H9 (cell line): ENCODE results near the gene SNTG2. TPM values are rescaled to one million over a fixed set of nuclear protein-coding genes. Genes with fewer than 3 reads are reported as not detected.

Experiments
- DNase-seq: peaks from one replicate; pipeline ENCODE4 v3.0.0-alpha.2; 2017
- H2AFZ ChIP-seq: one replicate; pipeline ENCODE4 v1.6.1; 2013; ENCODE audit warnings: mild to moderate bottlenecking, low read length, control low read depth, moderate library complexity
- H2AK5ac ChIP-seq: 2 replicates; pipeline ENCODE4 v1.6.1; 2013; ENCODE audit warnings: low read length, control low read depth, mixed read lengths; ENCODE audit not compliant: insufficient read length
- H2BK120ac ChIP-seq: one replicate; pipeline ENCODE4 v1.6.1; 2013; ENCODE audit warnings: low read depth, mild to moderate bottlenecking, low read length, control low read depth, inconsistent platforms; ENCODE audit not compliant: poor library complexity, severe bottlenecking
- H2BK12ac ChIP-seq: 2 replicates; pipeline ENCODE4 v1.6.1; 2013; ENCODE audit warnings: low read length, control low read depth, mixed read lengths, low read depth; ENCODE audit not compliant: insufficient read length
- H2BK15ac ChIP-seq: 2 replicates; pipeline ENCODE4 v1.6.1; 2013; ENCODE audit warnings: low read depth, low read length, control low read depth
- H2BK20ac ChIP-seq: one replicate; pipeline ENCODE4 v1.6.1; 2013; ENCODE audit warnings: low read depth, mild to moderate bottlenecking, low read length, control low read depth, inconsistent platforms; ENCODE audit not compliant: poor library complexity, severe bottlenecking
- H2BK5ac ChIP-seq: 2 replicates; pipeline ENCODE4 v1.6.1; 2013; ENCODE audit warnings: low read length, control low read depth, mixed read lengths; ENCODE audit not compliant: insufficient read length
- H3K14ac ChIP-seq: 2 replicates; pipeline ENCODE4 v1.6.1; 2013; ENCODE audit warnings: low read length, control low read depth; ENCODE audit not compliant: insufficient read depth
- H3K18ac ChIP-seq: 2 replicates; pipeline ENCODE4 v1.6.1; 2013; ENCODE audit warnings: low read depth, mild to moderate bottlenecking, mixed read lengths, low read length, control low read depth; ENCODE audit not compliant: insufficient read length
- H3K23ac ChIP-seq: 2 replicates; pipeline ENCODE4 v1.6.1; 2013; ENCODE audit warnings: low read length, control low read depth, mixed read lengths, low read depth; ENCODE audit not compliant: insufficient read length
- H3K23me2 ChIP-seq: 2 replicates; pipeline ENCODE4 v1.6.1; 2013; ENCODE audit warnings: low read depth, mild to moderate bottlenecking, mixed read lengths, low read length, control low read depth; ENCODE audit not compliant: insufficient read length, poor library complexity, severe bottlenecking
- H3K27ac ChIP-seq: 2 replicates; pipeline ENCODE4 v1.5.1; 2013; ENCODE audit warnings: low read length, control low read depth, mixed read lengths, low read depth; ENCODE audit not compliant: insufficient read length
- H3K27me3 ChIP-seq: 2 replicates; pipeline ENCODE4 v1.6.1; 2013; ENCODE audit warnings: low read length, control low read depth, inconsistent platforms; ENCODE audit not compliant: insufficient read depth
- H3K4ac ChIP-seq: 2 replicates; pipeline ENCODE4 v1.6.1; 2013; ENCODE audit warnings: low read depth, mild to moderate bottlenecking, control low read depth, inconsistent platforms, low read length, moderate library complexity
- H3K4me1 ChIP-seq: 2 replicates; pipeline ENCODE4 v1.6.1; 2013; ENCODE audit warnings: low read length, control low read depth, inconsistent platforms; ENCODE audit not compliant: insufficient read depth
- H3K4me2 ChIP-seq: 2 replicates; pipeline ENCODE4 v1.6.1; 2013; ENCODE audit warnings: low read length, control low read depth, mixed read lengths; ENCODE audit not compliant: insufficient read length, insufficient read depth
- H3K56ac ChIP-seq: 2 replicates; pipeline ENCODE4 v1.6.1; 2013; ENCODE audit warnings: low read depth, mild to moderate bottlenecking, mixed read lengths, low read length, control low read depth; ENCODE audit not compliant: insufficient read length
- H3K79me1 ChIP-seq: 2 replicates; pipeline ENCODE4 v1.6.1; 2013; ENCODE audit warnings: low read depth, mild to moderate bottlenecking, moderate library complexity, low read length, control low read depth, inconsistent platforms; ENCODE audit not compliant: insufficient read depth, poor library complexity, severe bottlenecking
- H3K79me2 ChIP-seq: 2 replicates; pipeline ENCODE4 v1.6.1; 2013; ENCODE audit warnings: low read length, control low read depth, inconsistent platforms; ENCODE audit not compliant: insufficient read depth
- H3K9ac ChIP-seq: 2 replicates; pipeline ENCODE4 v1.6.1; 2013; ENCODE audit warnings: low read length, control low read depth, mixed read lengths; ENCODE audit not compliant: insufficient read length; ENCODE audit errors: extremely low read depth
- H3K9me3 ChIP-seq: one replicate; pipeline ENCODE4 v1.6.1; 2013; ENCODE audit warnings: low read depth, low read length, inconsistent platforms; ENCODE audit not compliant: control insufficient read depth
- H3T11ph ChIP-seq: one replicate; pipeline ENCODE4 v1.6.1; 2013; ENCODE audit warnings: mild to moderate bottlenecking, low read length, control low read depth, inconsistent platforms
- H4K20me1 ChIP-seq: one replicate; pipeline ENCODE4 v1.6.1; 2013; ENCODE audit not compliant: control insufficient read depth, insufficient read length, insufficient read depth
- H4K5ac ChIP-seq: 2 replicates; pipeline ENCODE4 v1.6.1; 2013; ENCODE audit warnings: low read depth, mild to moderate bottlenecking, mixed read lengths, low read length, control low read depth; ENCODE audit not compliant: insufficient read length
- H4K8ac ChIP-seq: replicated peaks from 2 replicates; pipeline ENCODE4 v1.6.1; 2013; ENCODE audit warnings: low read length, control low read depth, mixed read lengths, low read depth; ENCODE audit not compliant: insufficient read length
- H4K91ac ChIP-seq: 2 replicates; pipeline ENCODE4 v1.6.1; 2013; ENCODE audit warnings: low read depth, mild to moderate bottlenecking, moderate library complexity, mixed read lengths, low read length, control low read depth; ENCODE audit not compliant: insufficient read length
- H3K27ac Mint-ChIP-seq, 3 experiments: 2 replicates in 2 of 3; 3 replicates in 1 of 3; pipeline ENCODE4 v1.8.0; 2020 to 2021; ENCODE audit warnings: mixed read lengths in 3 of 3, mild to moderate bottlenecking in 1 of 3, moderate library complexity in 1 of 3
- H3K27me3 Mint-ChIP-seq: 2 replicates; pipeline ENCODE4 v1.8.0; 2021; ENCODE audit warnings: low read depth, mild to moderate bottlenecking, moderate library complexity, mixed read lengths
- H3K36me3 Mint-ChIP-seq, 3 experiments: 2 replicates in 2 of 3; 3 replicates in 1 of 3; pipeline ENCODE4 v1.8.0; 2020 to 2021; ENCODE audit warnings: low read depth in 3 of 3, mixed read lengths in 3 of 3; ENCODE audit not compliant: insufficient read depth in 1 of 3
- H3K4me1 Mint-ChIP-seq, 2 experiments: 2 replicates each; pipeline ENCODE4 v1.8.0; 2020; ENCODE audit warnings: mixed read lengths in 2 of 2
- H3K4me3 Mint-ChIP-seq, 2 experiments: 2 replicates in 1 of 2; 3 replicates in 1 of 2; pipeline ENCODE4 v1.8.0; 2020 to 2021; ENCODE audit warnings: mild to moderate bottlenecking in 2 of 2, mixed read lengths in 2 of 2, moderate library complexity in 1 of 2
- H3K9me3 Mint-ChIP-seq, 2 experiments: 2 replicates in 1 of 2; 3 replicates in 1 of 2; pipeline ENCODE4 v1.8.0; 2020; ENCODE audit warnings: mild to moderate bottlenecking in 2 of 2, mixed read lengths in 2 of 2, moderate library complexity in 1 of 2
- CTCF ChIP-seq: fragments of 200-600 bp; sonication (generic); conservative IDR thresholded peaks from 3 replicates; pipeline ENCODE4 v1.8.0; 2021; ENCODE audit warnings: antibody characterized with exemption, mild to moderate bottlenecking
- WGBS: extraction: QIAGEN DNeasy Blood & Tissue Kit; methylation state at CpG from one replicate; pipeline ENCODE4 v1.1.7; 2013; ENCODE audit warnings: missing lambda C conversion rate, low lambda C conversion rate, mixed read lengths; ENCODE audit not compliant: insufficient read length; ENCODE audit errors: extremely low coverage; 5-methylcytosine and 5-hydroxymethylcytosine counted together
- total RNA-seq: library from RNA; stranded (reverse); gene quantifications from 2 replicates; pipeline ENCODE4 v1.2.1, GENCODE V29; 2021

The SNTG2 gene
- total RNA-seq, 1 experiment from 2014 or later: 13.2 TPM

- Histone ChIP-seq H4K20me1 (no peaks in the 10 kb centered on the region), H2AK5ac (no peak overlapping the region), H3K18ac (no peak overlapping the region), H3K56ac (no peak overlapping the region), H3K4me2 (no peak overlapping the region), H2BK20ac (no peak overlapping the region), H2BK5ac (no peak overlapping the region), H2AFZ (no peak overlapping the region), H3K9me3 (no peaks in the 10 kb centered on the region), H3K23me2 (no peaks in the 10 kb centered on the region), H3K9ac (no peak overlapping the region), H3K23ac (no peak overlapping the region), H3K4ac (no peak overlapping the region), H3T11ph (no peak overlapping the region), H2BK15ac (no peak overlapping the region), H2BK120ac (no peak overlapping the region), H4K8ac (no peak overlapping the region), H3K27me3 (no peaks in the 10 kb centered on the region), H3K14ac (no peak overlapping the region), H3K79me1 (no peaks in the 10 kb centered on the region), H4K91ac (no peak overlapping the region), H3K4me1 (no peaks in the 10 kb centered on the region), H3K27ac (no peak overlapping the region), H2BK12ac (no peak overlapping the region), H4K5ac (no peak overlapping the region), H3K79me2 (no peaks in the 10 kb centered on the region)
- Mint-ChIP-seq H3K36me3 (peaks cover 0 to 4% (median 0%) of the 10 kb centered on the region in 3 experiments; a peak in 1 of 7 replicates), H3K4me1 (peaks cover 12 to 15% of the 10 kb centered on the region in 2 experiments), H3K4me3 (no peak overlapping the region), H3K9me3 (peaks cover 0 to 6% of the 10 kb centered on the region in 2 experiments; a peak in 3 of 5 replicates), H3K27me3 (peaks cover 2% of the 10 kb centered on the region; the same call in 1 of the 2 replicates), H3K27ac (no peak overlapping the region)
- TF ChIP-seq CTCF: no peak
- no peak for DNase-seq
- no CpG with 5 or more reads among the region's 2 CpGs for WGBS
These were observed 412.7 kb downstream of the SNTG2 start for GRCh38 chr2:1363367-1363766.
